Osteocyte (in vitro differentiated cells): Measurements from ENCODE around the gene PARP8. TPM values are rescaled to one million over a fixed set of nuclear protein-coding genes. Genes with fewer than 3 reads are reported as not detected.
A peak's percentile ranks its signal among the peaks of the same experiment; 100 is the strongest.
"Not testable (repeated sequence)": the region's sequence is repeated elsewhere in the genome, so short reads cannot be mapped to it uniquely, and the experiment has no call there.

Experiments
- DNase-seq: peaks from one replicate; pipeline ENCODE4 v3.0.0; 2021; ENCODE audit warnings: mixed read lengths; ENCODE audit not compliant: unreplicated experiment; ENCODE audit errors: extremely low spot score
- H3K27ac Mint-ChIP-seq: one replicate; pipeline ENCODE4 v1.8.0; 2021; ENCODE audit warnings: mild to moderate bottlenecking, mixed read lengths; ENCODE audit not compliant: unreplicated experiment
- H3K27me3 Mint-ChIP-seq: one replicate; pipeline ENCODE4 v1.8.0; 2021; ENCODE audit warnings: mixed read lengths; ENCODE audit not compliant: unreplicated experiment
- H3K36me3 Mint-ChIP-seq: one replicate; pipeline ENCODE4 v1.8.0; 2021; ENCODE audit warnings: mixed read lengths; ENCODE audit not compliant: unreplicated experiment
- H3K4me1 Mint-ChIP-seq: one replicate; pipeline ENCODE4 v1.8.0; 2021; ENCODE audit warnings: mixed read lengths; ENCODE audit not compliant: unreplicated experiment
- H3K4me3 Mint-ChIP-seq: one replicate; pipeline ENCODE4 v1.8.0; 2021; ENCODE audit warnings: mild to moderate bottlenecking, moderate library complexity, mixed read lengths; ENCODE audit not compliant: unreplicated experiment
- H3K9me3 Mint-ChIP-seq: one replicate; pipeline ENCODE4 v1.8.0; 2021; ENCODE audit warnings: mixed read lengths; ENCODE audit not compliant: unreplicated experiment
- long read RNA-seq: library from polyadenylated mRNA; unstranded; transcript quantifications from one replicate; pipeline ENCODE4 v2.0.0, GENCODE V29; 2021
- total RNA-seq: library from RNA; stranded (reverse); gene quantifications from 2 replicates; pipeline ENCODE4 v1.2.1, GENCODE V29; 2021
- TF ChIP-seq, protein P1 (sequence below): fragments of 200-600 bp; sonication (generic); IDR thresholded peaks from 2 replicates; pipeline ENCODE4 v1.5.0; 2021; ENCODE audit warnings: antibody characterized with exemption, mild to moderate bottlenecking, moderate library complexity

PARP8 gene, protein sequence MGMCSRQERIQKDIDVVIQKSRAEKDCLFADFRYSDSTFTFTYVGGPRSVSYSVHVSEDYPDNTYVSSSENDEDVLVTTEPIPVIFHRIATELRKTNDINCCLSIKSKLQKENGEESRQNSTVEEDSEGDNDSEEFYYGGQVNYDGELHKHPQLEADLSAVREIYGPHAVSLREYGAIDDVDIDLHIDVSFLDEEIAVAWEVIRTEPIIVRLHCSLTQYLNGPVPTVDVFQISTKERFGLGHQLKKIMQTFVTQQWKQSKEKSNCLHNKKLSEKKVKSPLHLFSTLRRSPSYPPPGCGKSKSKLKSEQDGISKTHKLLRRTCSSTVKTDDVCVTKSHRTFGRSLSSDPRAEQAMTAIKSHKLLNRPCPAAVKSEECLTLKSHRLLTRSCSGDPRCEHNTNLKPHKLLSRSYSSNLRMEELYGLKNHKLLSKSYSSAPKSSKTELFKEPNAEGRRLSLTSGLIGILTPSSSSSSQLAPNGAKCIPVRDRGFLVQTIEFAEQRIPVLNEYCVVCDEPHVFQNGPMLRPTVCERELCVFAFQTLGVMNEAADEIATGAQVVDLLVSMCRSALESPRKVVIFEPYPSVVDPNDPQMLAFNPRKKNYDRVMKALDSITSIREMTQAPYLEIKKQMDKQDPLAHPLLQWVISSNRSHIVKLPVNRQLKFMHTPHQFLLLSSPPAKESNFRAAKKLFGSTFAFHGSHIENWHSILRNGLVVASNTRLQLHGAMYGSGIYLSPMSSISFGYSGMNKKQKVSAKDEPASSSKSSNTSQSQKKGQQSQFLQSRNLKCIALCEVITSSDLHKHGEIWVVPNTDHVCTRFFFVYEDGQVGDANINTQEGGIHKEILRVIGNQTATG
- total RNA-seq, result 23.9 and 24.8 TPM in 2 replicates
- long read RNA-seq, full-length matches to known transcripts, result 13 of 33 reads
- long read RNA-seq, partial matches to known transcripts, result 9 of 33 reads
- long read RNA-seq, other reads (novel, unspliced or antisense), result 11 of 33 reads

DNA sequence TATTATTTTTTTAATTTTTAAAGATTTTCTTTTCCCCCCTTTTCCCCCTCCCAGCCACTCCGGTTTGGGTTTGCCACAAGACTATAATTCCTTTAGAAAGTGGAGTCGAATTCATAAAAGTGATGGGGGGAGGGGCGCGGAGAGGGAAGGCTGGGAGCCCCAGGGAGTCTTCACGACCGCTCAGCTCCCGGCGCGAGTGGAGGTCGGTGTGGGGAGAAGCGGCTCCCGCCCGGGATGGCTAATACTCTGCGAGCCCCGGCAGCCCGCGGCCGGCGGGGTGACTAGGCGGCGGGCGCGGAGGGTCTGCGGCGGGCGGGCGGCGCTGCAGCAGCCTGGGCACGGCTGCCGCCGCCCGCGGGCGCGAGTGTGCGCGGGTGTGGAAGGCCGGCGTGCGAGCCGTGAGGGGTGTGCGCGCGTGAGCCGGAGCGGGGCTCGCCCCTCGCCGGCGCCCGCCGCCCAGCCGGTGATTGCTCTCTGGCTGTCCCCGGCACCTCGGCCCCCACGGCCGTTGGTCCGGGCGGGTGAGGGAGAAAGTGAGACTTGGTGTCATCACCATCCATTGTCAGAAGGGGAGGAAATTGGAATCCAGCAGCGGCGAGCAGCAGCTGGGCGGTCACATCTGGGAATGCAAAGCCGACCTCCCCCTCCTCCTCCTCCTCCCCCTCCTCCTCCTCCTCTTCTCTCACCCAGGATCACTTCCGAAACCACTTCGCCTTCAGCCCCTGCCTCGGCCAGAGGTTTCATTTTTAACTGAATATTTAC lies at the start of gene PARP8:
Gene PARP8, plus strand, starts transcription at position 377 of the 762 bp plus-strand sequence. CDS start 459 bp downstream, outside the sequence.
- Mint-ChIP-seq H3K4me3 (peak within 1 kb of the TSS; percentile 95), H3K36me3 (no peaks in the 10 kb centered on the region), H3K27me3 (no peaks in the 10 kb centered on the region), H3K27ac (peak within 1 kb of the TSS; percentile 99), H3K9me3 (no peaks in the 10 kb centered on the region), H3K4me1 (peaks cover 35% of the 10 kb centered on the region)
- TF ChIP-seq, protein P1, sequence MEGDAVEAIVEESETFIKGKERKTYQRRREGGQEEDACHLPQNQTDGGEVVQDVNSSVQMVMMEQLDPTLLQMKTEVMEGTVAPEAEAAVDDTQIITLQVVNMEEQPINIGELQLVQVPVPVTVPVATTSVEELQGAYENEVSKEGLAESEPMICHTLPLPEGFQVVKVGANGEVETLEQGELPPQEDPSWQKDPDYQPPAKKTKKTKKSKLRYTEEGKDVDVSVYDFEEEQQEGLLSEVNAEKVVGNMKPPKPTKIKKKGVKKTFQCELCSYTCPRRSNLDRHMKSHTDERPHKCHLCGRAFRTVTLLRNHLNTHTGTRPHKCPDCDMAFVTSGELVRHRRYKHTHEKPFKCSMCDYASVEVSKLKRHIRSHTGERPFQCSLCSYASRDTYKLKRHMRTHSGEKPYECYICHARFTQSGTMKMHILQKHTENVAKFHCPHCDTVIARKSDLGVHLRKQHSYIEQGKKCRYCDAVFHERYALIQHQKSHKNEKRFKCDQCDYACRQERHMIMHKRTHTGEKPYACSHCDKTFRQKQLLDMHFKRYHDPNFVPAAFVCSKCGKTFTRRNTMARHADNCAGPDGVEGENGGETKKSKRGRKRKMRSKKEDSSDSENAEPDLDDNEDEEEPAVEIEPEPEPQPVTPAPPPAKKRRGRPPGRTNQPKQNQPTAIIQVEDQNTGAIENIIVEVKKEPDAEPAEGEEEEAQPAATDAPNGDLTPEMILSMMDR, result no peak
- peak; percentile 86 for DNase-seq

DNA sequence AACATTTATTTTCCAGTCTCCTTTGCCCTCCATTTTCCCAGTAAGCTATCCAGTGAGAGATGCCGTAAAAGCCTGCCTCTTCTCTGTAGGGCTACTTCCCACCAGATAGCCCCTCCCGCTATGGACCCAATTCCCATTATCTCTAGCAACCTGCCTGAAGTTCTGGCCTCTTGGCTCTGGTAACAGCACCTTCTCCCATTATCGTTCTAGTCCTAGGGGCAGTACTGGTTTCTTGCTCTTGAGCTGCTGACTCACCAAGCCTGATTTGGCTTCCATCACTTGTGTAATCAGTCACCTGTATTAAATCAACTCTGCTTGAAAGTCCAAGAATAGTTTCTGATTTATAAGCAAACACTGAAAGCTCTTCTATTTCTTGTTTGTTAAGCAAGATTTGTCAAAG lies 42.8 kb upstream of the PARP8 start:
- TF ChIP-seq, protein P1, result no peak
- no peaks in the 10 kb centered on the region for H3K36me3 Mint-ChIP-seq
- peaks cover 5% of the 10 kb centered on the region for H3K9me3 Mint-ChIP-seq
- DNase-seq, result no peak
- H3K4me1 Mint-ChIP-seq, result no peaks in the 10 kb centered on the region
- no peak overlapping the region for H3K4me3 Mint-ChIP-seq
- peaks cover 34% of the 10 kb centered on the region for H3K27me3 Mint-ChIP-seq
- no peak overlapping the region for H3K27ac Mint-ChIP-seq

DNA sequence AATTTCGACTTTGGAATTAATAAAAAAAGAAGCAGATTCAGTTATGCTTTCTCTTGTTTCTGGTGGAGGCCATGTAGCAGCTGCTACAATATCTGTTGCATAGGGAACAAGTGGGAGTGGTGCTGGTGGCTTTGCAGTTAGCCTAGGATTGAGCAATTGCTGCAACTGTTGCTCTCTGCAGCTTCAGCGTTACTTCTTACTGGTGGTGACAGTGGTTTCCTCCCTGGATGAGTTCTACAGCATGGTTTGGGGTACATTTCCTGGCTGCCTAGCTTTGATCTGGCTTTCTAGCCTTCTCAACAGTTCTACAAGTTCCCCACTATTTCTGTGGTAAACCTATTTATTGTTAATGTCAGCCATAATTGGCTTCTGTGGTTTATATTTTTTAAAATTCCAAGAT lies 31.6 kb upstream of the PARP8 start:
- H3K36me3 Mint-ChIP-seq, H3K4me1 Mint-ChIP-seq, DNase-seq, H3K27ac Mint-ChIP-seq, H3K4me3 Mint-ChIP-seq, H3K9me3 Mint-ChIP-seq: not testable (repeated sequence)
- H3K27me3 Mint-ChIP-seq, result peaks cover 26% of the 10 kb centered on the region

DNA sequence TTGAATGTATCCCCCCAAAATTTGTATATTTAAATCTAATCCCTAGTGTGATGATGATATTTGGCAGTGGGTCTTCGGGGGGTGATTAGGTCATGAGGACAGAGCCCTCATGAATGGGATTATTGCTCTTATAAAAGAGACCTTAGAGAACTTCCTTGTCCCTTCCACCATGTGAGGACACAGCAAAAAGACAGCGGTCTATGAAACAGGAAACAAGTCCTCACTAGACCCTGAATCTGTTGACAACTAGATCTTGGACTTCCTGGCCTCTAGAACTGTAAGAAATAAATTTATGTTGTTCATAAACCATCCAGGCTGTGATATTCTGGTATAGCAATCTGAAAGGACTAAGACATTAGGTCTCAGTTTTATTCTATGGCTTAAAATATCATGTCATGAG lies 28.9 kb upstream of the PARP8 start:
- H3K36me3 Mint-ChIP-seq, DNase-seq, H3K27ac Mint-ChIP-seq, H3K4me1 Mint-ChIP-seq, H3K4me3 Mint-ChIP-seq, H3K9me3 Mint-ChIP-seq: not testable (repeated sequence)
- H3K27me3 Mint-ChIP-seq, result peaks cover 24% of the 10 kb centered on the region

DNA sequence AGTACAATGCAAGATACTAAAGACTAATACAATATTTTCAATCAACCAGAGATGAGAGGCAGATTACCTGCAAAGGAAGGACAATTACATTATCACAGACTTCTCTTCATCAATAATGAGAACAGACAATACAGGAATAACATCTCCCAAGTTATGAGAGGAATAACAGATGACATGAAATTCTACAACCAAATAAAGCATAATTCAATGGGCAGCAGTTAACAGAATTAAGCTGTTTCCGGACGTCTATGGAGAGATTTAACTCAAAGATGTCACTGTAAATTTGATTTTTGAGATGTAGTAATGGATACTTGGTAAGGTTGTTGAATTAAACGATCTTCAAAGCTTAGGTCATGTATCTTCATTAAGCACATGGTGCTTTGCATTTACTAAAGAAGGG lies 19.8 kb upstream of the PARP8 start:
- Mint-ChIP-seq H3K4me3 (no peak overlapping the region), H3K9me3 (no peaks in the 10 kb centered on the region), H3K36me3 (no peaks in the 10 kb centered on the region), H3K27me3 (no peaks in the 10 kb centered on the region), H3K27ac (no peak overlapping the region), H3K4me1 (no peaks in the 10 kb centered on the region)
- DNase-seq, result no peak
- TF ChIP-seq, protein P1, result no peak
